ENCODE data around the gene HEY2. TPM values are rescaled to one million over a fixed set of nuclear protein-coding genes. Genes with fewer than 3 reads are reported as not detected.

The HEY2 gene
- total and polyA plus RNA-seq, 11 donors, result 19.9 to 50.9 (median 36.0) TPM

DNA sequence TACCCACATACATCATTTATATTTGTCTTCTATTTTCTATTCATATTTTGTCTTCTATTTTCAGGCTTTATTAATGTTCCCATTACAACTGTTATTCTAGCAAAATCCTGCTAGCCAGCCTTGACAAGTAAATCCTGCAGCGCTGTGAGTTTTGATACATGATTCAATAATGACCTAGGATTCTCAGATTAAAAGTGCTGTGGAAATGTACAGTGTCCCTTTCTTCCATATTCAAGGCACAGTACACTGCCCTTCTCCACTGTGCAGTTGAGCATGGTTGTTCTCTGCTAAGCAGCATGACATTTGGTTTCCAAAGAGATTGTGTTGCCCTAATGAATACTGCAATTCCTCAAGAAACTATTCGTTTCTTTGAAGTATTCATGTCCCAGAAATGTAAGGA, 5.8 kb upstream of the HEY2 start:
- Histone ChIP-seq H3K9me3 (no peaks in the 10 kb centered on the region), H3K27me3 (peaks cover 0 to 46% (median 0%) of the 10 kb centered on the region in 9 donors), H3K36me3 (no peaks in the 10 kb centered on the region), H3K4me1 (peaks cover 0 to 47% (median 1%) of the 10 kb centered on the region in 12 donors), H3K4me3 (peak overlapping the region in 1 of 12 donors; percentile 26), H3K27ac (peak overlapping the region in 11 of 12 donors; percentile 2 to 99 (median 92))
- TF ChIP-seq, protein P1, sequence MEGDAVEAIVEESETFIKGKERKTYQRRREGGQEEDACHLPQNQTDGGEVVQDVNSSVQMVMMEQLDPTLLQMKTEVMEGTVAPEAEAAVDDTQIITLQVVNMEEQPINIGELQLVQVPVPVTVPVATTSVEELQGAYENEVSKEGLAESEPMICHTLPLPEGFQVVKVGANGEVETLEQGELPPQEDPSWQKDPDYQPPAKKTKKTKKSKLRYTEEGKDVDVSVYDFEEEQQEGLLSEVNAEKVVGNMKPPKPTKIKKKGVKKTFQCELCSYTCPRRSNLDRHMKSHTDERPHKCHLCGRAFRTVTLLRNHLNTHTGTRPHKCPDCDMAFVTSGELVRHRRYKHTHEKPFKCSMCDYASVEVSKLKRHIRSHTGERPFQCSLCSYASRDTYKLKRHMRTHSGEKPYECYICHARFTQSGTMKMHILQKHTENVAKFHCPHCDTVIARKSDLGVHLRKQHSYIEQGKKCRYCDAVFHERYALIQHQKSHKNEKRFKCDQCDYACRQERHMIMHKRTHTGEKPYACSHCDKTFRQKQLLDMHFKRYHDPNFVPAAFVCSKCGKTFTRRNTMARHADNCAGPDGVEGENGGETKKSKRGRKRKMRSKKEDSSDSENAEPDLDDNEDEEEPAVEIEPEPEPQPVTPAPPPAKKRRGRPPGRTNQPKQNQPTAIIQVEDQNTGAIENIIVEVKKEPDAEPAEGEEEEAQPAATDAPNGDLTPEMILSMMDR (IDR thresholded peaks at IDR 0.05), result no peak
- no peak for TF ChIP-seq POLR2A (IDR thresholded peaks at IDR 0.05)
- 69 to 80% (median 77%) methylated on average over 2 of the region's 2 CpGs for WGBS, 4 donors
- DNase-seq (no peak), ATAC-seq (no peak)
- intact Hi-C loops (cut with DNase I), result loop anchor here in 6 of 10 donors (5.0 to 10.0 kb wide), 5 partner anchors 66 to 299 kb away; no protein-coding TSS in a partner anchor

DNA sequence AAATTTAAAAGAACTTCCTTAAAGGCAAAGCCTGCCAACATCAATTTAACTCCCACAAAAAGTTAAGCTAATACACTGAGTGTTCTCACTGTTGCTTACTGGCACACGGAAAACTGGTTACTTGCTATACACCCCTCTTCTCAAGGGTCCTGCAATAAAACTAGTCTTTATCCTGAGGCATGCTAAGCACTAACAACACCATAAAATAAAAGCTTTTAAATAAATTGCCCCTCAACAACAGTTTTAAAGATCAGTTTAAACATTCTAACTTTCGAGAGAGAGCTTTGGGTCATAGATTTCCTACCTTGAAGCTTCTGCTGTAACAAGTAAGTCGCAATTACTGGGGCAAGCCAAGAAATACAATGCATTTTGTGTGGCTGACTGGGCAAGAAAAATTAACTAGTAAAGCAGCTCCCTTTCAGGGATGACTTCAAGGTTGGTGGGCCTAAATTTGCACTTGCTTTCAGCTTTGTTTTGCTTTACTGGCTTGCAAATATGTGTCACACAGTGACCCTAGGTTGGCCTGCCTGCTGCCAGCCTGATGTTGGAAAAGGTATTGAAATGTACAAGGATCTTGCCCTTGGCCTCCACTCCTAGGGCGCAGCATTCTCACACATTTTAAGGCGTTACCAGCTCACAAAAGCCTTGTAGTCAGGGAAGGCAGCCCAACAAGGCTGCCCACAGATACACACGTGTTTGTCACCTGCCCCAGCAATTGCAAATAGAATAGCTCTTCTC, 4.0 kb upstream of the HEY2 start:
- TF ChIP-seq POLR2A (IDR thresholded peaks at IDR 0.05), result no peak
- TF ChIP-seq, protein P1 (IDR thresholded peaks at IDR 0.05), result no peak
- peak overlapping the region in 6 of 12 donors; percentile 77 to 88 (median 85) for H3K4me3 ChIP-seq
- H3K27me3 ChIP-seq, result peaks cover 0 to 62% (median 0%) of the 10 kb centered on the region in 9 donors
- intact Hi-C loops (cut with DNase I), result loop anchor here (5.0 to 10.0 kb wide), 7 partner anchors 73 to 383 kb away; no protein-coding TSS in a partner anchor
- 56 to 65% (median 59%) methylated on average over 6 of the region's 6 CpGs for WGBS, 4 donors
- H3K9me3 ChIP-seq, result no peaks in the 10 kb centered on the region
- H3K27ac ChIP-seq, result peak overlapping the region; percentile 71 to 99 (median 94)
- ATAC-seq (no peak), DNase-seq (no peak)
- no peaks in the 10 kb centered on the region for H3K36me3 ChIP-seq
- H3K4me1 ChIP-seq, result peaks cover 0 to 48% (median 1%) of the 10 kb centered on the region in 12 donors

DNA sequence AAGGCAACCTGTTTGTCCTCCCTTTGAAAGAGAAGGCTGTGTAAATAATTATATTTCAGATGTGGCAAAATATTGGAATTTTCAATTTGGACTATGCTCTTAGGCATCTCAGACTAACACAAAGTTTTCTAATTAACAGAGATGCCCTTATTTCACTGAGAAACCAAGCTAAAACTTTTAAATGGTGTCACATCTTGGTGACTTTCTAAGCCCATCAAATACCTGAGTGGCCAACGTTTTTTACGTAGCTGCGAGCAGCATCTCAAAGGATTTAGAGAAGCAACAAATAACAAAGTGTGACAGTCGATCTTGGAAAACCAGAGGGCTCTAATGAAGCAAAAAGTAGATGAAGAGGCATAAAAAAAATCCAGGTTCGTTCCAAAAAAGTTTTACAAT, 3.4 kb upstream of the HEY2 start:
- no peaks in the 10 kb centered on the region for H3K36me3 ChIP-seq
- H3K27me3 ChIP-seq, result peaks cover 0 to 66% (median 0%) of the 10 kb centered on the region in 9 donors
- H3K27ac ChIP-seq, result peak overlapping the region; percentile 71 to 99 (median 94)
- peaks cover 0 to 52% (median 1%) of the 10 kb centered on the region in 12 donors for H3K4me1 ChIP-seq
- ATAC-seq, result no peak
- no peak for TF ChIP-seq POLR2A (IDR thresholded peaks at IDR 0.05)
- intact Hi-C loops (cut with DNase I), result loop anchor here (5.0 to 10.0 kb wide), 7 partner anchors 74 to 384 kb away; no protein-coding TSS in a partner anchor
- 43 to 61% (median 51%) methylated on average over 5 of the region's 5 CpGs for WGBS, 4 donors
- H3K4me3 ChIP-seq, result peak overlapping the region; percentile 56 to 89 (median 79)
- no peak for DNase-seq
- no peaks in the 10 kb centered on the region for H3K9me3 ChIP-seq

DNA sequence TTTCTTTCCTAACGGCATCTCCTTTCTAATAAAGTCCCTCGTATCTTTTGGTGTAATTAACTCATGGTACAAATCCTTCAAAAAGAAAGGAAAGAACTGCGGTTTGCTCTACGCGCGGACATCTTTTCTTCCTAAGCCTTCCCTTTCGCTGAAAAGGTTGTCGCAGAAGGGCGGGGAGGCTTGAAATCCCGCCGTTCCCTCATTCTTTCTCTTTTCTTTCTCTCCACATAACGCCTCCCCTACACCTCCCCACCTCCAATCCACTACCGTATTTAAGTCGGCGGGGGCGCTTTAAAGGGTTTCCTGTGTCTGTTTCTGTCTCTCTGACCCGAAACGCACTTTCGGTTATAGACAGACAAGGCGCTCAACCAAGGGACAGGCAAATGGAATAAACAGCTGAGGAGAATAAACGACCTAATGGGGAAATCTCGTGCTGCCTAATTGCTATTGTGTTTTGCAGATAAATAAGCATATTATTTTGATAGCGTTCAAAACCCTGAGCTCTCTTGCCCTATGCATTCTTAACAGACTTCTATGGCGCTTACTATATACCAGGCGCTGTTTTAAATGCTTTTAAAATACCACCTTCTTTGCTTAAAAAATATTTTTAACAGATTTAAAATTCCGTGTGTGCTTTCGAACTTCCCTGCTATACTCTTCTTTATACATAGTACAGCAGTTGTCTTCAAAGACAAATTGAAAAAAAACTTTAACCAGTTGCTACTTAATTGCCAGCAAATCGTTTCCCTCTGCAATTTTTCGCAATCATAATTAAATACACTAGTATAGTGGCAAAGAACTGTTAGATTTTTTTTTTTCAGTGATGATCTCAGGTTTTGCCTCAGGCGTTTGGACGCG, 2.5 kb upstream of the HEY2 start:
- H3K27ac ChIP-seq, result peak overlapping the region; percentile 71 to 99 (median 94)
- intact Hi-C loops (cut with DNase I), result loop anchor here (1.0 to 10.0 kb wide), 8 partner anchors 75 to 385 kb away; no protein-coding TSS in a partner anchor
- DNase-seq (peak; percentile 66 to 88 (median 83)), ATAC-seq (peak; percentile 27 to 65 (median 48))
- no peaks in the 10 kb centered on the region for H3K9me3 ChIP-seq
- no peaks in the 10 kb centered on the region for H3K36me3 ChIP-seq
- TF ChIP-seq POLR2A (IDR thresholded peaks at IDR 0.05), result peak in 1 of 2 donors; percentile 43
- TF ChIP-seq, protein P1 (IDR thresholded peaks at IDR 0.05), result peak in 3 of 12 donors; percentile 16 to 22 (median 20)
- H3K4me3 ChIP-seq, result peak overlapping the region; percentile 56 to 89 (median 79)
- 1 to 2% (median 1%) methylated on average over 32 of the region's 32 CpGs for WGBS, 4 donors
- H3K27me3 ChIP-seq, result peaks cover 0 to 72% (median 0%) of the 10 kb centered on the region in 9 donors
- H3K4me1 ChIP-seq, result peaks cover 0 to 52% (median under 1%) of the 10 kb centered on the region in 12 donors
